GM20431 (cell line): Measurements from ENCODE around the gene AFG1L.
"Not testable (repeated sequence)": the region's sequence is repeated elsewhere in the genome, so short reads cannot be mapped to it uniquely, and the experiment has no call there.

ENCODE experiments used
- in situ Hi-C: fragments of 300-500 bp; cut with MseI, MboI; formaldehyde crosslinking; loops from one replicate; pipeline ENCODE4 v1.15.0; 2020; ENCODE audit warnings: low sequenced_read_pairs; ENCODE audit not compliant: unreplicated experiment

Gene AFG1L

DNA sequence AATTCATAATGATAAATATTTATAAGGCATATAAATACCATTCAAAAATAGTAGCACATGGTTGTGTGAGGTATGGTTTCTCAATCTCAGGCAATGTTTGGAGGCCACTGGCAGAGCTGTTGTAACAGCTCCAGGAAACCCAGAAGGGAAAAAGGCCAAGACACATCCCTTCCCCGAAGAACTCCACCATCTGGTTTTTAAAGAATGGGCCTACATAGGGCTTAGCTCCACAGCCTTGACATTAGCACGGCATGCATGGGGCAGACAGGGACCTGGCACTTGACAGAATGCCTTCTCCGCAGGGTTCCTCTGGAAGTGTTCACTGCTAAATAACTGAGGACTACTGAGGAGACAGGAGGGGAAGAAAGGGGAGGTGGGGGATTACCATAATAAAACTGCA, 249.8 kb downstream of the AFG1L start:
- in situ Hi-C loops, result loop anchor here (10.0 to 25.0 kb wide), 2 partner anchors 243 to 520 kb away; no protein-coding TSS in a partner anchor

DNA sequence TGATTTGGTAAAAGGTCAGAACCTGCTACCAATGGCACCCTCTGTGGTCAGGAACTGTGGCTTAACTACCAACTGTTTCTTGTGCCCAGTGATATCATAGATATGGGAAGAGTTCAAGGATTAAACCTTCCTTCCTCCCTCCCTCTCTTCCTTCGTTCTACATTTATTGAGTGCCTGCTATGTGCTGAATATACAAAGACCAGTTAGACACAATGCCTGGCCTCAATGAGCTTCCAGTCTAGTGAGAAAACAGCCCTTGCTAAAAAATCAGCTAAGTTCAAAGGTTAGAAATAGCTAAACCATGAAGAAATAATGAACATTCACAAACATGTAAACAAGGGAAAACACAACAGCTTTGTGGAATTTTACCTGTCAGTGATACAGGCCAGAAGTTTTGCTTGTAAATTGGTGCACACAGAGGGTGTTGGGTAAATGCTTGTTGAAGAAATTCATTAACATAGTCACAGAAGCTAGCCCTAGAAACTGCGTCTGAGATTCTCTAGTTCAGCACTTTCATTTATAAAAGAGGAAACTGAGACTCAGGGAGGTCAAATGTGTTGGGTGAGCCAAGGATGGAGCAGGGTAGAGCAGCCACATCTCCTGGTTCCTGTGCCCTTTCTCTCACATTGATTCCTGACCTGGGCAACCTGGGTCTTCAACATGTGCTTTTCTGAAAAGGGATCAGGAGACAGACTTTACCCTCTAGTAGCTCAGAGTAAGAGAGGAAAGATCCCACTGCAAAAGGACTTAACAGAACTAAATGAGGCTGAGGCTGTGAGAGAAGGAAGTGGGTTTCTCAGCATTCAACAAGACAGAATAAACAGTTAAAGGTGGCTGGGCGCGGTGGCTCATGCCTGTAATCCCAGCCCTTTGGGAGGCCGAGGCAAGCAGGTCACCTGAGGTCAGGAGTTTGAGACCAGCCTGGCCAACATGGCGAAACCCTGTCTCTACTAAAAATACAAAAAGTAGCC, 251.5 kb downstream of the AFG1L start:
- in situ Hi-C loops, result loop anchor here (10.0 to 25.0 kb wide), 2 partner anchors 241 to 518 kb away; no protein-coding TSS in a partner anchor

GRCh38 chr6:108549241-108549640, 254.4 kb downstream of the AFG1L start:
- in situ Hi-C loops, result loop anchor here (10.0 to 25.0 kb wide), 2 partner anchors 238 to 516 kb away; no protein-coding TSS in a partner anchor

GRCh38 chr6:108549741-108550140, 254.9 kb downstream of the AFG1L start:
- in situ Hi-C loops, result loop anchor here (10.0 to 25.0 kb wide), 2 partner anchors 238 to 515 kb away; no protein-coding TSS in a partner anchor

DNA sequence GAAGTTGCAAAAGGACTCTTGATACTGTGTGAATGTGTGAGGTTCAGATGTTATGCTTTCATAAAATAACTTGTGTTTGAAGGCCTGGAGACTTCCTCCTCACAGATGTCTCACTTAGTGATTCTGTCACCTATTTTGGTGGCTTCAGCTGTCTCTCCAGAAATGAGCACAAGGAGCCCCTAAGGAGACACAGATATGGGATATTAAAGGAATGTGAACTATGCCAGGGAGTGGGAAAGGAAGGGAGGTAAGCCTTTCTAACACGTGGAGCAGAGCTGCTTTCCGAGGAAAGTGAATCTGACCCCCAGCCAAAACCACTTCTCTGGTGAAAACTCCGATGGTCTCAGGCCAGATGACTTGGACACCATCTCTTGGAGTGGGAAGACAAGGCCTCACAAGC, 255.4 kb downstream of the AFG1L start:
- in situ Hi-C loops, result no loop called here

DNA sequence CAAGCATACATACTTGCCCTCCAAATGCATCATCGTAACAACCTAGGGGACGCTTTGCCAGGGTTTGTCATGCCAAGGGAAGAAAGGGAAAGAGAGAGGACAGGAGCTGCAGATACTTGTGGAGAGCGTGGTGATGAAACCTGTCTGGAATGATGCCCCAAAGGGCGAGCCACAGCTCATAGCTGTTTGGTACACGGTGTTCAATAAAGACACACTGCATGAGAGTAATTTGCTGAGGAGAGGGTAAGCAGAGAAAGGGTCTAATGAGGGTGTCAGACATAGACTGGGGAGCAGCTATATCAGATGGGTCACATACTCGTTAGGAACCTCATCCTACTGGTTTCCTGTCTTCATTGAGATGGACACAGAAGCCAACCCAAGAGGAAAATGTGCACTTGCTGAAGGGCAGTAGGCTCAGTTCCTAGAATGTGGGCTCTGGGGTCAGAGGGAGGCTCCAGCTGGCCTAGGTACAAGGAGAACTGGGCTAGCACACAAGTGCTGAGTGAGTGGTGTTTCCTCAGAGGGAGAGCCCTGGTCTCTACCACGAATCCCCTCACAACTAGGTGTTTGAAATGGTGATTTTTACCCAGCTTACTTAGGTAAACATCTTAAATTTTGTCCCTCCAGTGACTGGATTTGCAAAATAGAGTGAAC, 260.7 kb downstream of the AFG1L start:
- in situ Hi-C loops, result no loop called here

DNA sequence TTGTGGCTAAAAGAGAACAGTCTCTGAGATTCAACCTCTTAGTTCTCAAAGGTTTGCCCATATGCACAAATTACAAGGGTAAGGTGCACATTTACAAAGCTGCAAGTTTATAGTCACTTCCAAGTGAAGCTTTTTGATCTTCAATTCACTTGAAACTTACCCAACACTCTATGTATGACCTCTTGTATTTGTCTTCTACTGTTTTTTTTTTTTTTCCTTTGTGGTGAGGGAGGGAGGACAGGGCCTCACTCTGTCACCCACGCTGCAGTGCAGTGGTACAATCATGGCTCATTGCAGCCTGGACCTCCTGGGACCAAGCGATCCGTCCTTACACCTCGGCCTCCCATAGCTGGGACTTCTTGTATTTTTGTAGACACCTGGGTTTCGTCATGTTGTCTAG, 261.4 kb downstream of the AFG1L start:
- in situ Hi-C loops, result no loop called here

GRCh38 chr6:108556866-108557493, 262.1 kb downstream of the AFG1L start:
- in situ Hi-C loops, result no loop called here

- in situ Hi-C loops, result no loop called here
These were observed 262.9 kb downstream of the AFG1L start for GRCh38 chr6:108557494-108558371.

- in situ Hi-C loops, result no loop called here
These were observed 263.7 kb downstream of the AFG1L start for GRCh38 chr6:108558372-108559096.

GRCh38 chr6:108559097-108559883, 264.4 kb downstream of the AFG1L start:
- in situ Hi-C loops, result no loop called here

DNA sequence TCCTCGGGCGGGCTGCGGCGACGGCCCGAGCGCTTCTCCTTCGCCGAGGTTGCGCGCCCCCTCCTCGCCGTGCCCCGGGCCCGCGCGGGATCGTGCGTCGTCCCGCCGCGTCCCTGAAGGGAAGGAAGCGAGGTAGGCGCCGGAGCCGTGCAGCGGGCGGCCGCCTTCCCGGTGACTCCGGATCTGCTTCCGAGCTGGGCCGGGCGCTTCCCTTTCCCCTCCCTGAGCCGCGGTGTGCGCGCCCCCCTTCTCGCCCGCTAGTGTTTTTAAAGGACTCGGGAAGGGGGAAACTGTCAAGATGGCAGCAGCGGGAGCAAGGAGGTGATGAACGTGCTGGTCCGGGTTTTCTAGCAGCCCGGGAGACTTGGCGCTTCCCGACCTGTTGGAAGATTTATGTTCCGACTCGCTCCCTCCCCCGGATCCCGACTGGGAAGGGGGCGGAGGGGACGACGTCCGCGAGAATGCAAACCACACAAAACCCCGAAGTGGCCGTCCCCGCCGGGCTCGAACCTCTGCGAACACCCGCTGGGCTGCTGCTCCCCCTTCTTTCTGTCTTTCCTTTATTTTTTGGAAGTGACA, 265.1 kb downstream of the AFG1L start:
- in situ Hi-C loops, result no loop called here

DNA sequence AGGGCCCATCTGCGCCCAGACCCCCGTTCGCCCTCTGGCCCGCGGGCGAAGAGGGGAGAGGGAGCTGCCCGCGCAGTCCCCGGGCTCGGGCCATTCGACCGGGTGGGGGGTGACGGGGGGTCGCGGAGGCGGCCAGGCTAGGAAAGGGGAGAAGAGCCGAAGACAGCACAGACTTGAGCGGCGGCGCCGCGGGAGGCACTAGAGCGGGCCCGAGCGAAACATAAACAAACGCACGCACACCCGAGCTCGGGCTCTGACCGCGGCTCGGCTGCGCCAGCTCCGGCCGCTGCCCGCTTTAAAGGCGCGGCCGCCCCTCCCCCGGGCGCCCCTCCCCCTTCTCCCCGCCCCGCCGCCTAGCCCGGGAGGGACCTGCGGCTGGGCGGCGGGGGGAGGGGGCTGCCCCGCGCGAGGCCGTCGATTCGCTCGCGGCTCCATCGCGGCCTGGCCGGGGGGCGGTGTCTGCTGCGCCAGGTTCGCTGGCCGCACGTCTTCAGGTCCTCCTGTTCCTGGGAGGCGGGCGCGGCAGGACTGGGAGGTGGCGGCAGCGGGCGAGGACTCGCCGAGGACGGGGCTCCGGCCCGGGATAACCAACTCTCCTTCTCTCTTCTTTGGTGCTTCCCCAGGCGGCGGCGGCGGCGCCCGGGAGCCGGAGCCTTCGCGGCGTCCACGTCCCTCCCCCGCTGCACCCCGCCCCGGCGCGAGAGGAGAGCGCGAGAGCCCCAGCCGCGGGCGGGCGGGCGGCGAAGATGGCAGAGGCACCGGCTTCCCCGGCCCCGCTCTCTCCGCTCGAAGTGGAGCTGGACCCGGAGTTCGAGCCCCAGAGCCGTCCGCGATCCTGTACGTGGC, 265.8 kb downstream of the AFG1L start, which contains the start of gene FOXO3:
Gene FOXO3, plus strand, starts transcription at position 455 of the 846 bp plus-strand sequence. Its CDS starts 292 bp downstream, at position 747.
- in situ Hi-C loops, result no loop called here

GRCh38 chr6:108561309-108561647, 266.4 kb downstream of the AFG1L start:
- in situ Hi-C loops, result not testable (repeated sequence)

DNA sequence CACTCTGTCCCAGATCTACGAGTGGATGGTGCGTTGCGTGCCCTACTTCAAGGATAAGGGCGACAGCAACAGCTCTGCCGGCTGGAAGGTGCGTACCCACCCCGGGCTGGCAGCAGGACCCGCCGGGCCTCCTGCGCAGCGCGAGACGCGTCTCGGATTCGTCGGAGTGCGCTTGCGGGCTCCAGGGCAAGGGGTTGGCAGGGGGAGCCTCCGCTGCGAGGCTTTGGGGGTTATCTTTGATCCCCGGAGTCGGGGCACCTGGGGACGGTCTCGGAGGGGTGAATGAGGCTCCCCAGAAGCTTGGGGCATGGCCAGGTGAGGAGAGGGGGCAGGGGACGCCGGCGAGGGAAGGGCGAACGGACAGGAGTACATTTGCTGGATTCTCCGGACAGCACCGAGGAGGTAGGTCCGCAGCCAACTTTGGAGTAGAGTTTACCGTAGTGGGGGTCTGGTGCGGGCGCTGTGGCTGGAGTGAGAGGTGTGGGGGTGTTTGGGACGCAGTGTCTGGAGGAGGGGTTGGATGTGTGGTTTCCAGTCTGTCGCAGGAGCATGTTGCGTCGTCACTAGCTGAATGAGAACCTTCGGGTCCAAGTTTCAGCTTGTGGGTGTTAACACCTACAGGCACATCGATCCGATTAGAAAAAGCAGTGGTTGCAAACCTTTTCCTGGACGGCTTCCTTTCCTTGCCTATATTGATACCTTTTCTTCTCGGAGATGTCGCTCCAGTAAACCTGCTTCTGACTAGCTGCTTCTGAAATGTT, 267.1 kb downstream of the AFG1L start:
- in situ Hi-C loops, result no loop called here

DNA sequence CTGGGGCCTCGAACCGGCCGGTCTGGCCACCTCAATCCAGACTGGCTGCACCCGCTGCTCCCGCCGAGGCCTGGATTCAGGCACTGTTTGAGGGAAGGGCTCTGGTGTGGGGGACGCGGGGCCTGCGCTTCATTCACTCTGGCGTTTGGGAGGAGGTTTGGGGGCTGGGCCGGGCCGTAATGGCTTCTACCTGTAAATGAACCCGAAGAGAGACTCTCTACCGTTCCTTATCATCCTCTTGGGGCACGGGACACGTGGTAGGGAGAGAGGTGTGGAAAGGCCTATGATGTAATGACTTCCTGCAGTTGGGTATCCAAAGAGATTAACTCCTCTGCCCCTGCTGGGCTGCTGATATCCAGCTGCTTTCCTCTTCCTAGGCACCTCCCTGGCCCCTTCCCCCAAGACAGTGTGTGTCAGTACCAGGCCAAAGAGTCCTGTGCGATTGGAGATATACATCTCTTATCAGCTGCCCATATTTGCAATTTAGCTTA, 267.7 kb downstream of the AFG1L start:
- in situ Hi-C loops, result no loop called here
